Measurements from ENCODE around the gene ATF7. TPM values are rescaled to one million over a fixed set of nuclear protein-coding genes. Genes with fewer than 3 reads are reported as not detected.

ATF7 gene
- total and polyA plus RNA-seq, 9 of the 15 experiments (the other 6 are each of a cell fraction or from before 2014, with no cell fraction given) = 10.6 to 30.4 (median 20.7) TPM

DNA sequence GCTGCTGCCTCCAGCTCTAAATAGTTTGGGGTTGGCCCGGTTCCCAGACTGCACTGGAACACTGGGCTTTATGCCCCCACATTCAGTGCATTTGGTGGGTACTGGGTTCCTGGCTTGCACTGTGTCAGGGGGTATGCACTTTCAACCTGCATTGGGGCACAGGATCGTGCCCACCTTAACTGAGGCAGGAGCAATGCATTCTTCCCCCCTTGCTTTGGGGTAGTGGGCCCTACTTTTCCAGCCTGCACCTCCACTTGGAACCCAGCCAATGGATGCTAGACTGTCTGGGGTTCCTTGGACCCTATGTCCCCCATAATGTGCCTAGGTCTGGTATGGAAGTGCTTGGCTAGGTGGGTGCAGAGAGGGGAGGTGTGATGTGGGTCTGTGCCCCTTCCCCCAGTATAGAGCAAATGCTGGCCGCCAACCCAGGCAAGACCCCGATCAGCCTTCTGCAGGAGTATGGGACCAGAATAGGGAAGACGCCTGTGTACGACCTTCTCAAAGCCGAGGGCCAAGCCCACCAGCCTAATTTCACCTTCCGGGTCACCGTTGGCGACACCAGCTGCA lies 124.5 kb downstream of the ATF7 start (continued):
- TF ChIP-seq ZZZ3 (IDR thresholded peaks at IDR 0.05) = 0 out of 2 replicates have a peak, but pooled peaks have one; percentile 21
- TF ChIP-seq MECOM (CRISPR knock-in tag; IDR thresholded peaks at IDR 0.05) = 0 out of 2 replicates have a peak, but pooled peaks have one; percentile 46
- TF ChIP-seq, protein P1, sequence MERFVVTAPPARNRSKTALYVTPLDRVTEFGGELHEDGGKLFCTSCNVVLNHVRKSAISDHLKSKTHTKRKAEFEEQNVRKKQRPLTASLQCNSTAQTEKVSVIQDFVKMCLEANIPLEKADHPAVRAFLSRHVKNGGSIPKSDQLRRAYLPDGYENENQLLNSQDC (CRISPR knock-in tag; IDR thresholded peaks at IDR 0.05) = no peak
- TF ChIP-seq SMAD4 (CRISPR knock-in tag; conservative IDR thresholded peaks at IDR 0.05) = 0 out of 2 replicates have a peak, but pooled peaks have one; percentile 7
- TF ChIP-seq SMAD2 (IDR thresholded peaks at IDR 0.05; ENCODE audit: low read depth, low read length) = no peak
- TF ChIP-seq XRCC5 (IDR thresholded peaks at IDR 0.05; ENCODE audit: low read depth, low read length) = peak; percentile 2; the same call in 1 of the 2 replicates
- TF ChIP-seq, protein P2, sequence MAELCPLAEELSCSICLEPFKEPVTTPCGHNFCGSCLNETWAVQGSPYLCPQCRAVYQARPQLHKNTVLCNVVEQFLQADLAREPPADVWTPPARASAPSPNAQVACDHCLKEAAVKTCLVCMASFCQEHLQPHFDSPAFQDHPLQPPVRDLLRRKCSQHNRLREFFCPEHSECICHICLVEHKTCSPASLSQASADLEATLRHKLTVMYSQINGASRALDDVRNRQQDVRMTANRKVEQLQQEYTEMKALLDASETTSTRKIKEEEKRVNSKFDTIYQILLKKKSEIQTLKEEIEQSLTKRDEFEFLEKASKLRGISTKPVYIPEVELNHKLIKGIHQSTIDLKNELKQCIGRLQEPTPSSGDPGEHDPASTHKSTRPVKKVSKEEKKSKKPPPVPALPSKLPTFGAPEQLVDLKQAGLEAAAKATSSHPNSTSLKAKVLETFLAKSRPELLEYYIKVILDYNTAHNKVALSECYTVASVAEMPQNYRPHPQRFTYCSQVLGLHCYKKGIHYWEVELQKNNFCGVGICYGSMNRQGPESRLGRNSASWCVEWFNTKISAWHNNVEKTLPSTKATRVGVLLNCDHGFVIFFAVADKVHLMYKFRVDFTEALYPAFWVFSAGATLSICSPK (IDR thresholded peaks at IDR 0.05; ENCODE audit: borderline replicate concordance) = 0 out of 2 replicates have a peak, but pooled peaks have one; percentile 35
- TF ChIP-seq DPF2 (IDR thresholded peaks at IDR 0.05) = peak; percentile 41; the same call in 1 of the 2 replicates
- no peak for TF ChIP-seq CREM (IDR thresholded peaks at IDR 0.05; ENCODE audit: low read depth)
- TF ChIP-seq PHF21A (IDR thresholded peaks at IDR 0.05; ENCODE audit: borderline replicate concordance, low read depth) = no peak
- TF ChIP-seq ZBTB1 (CRISPR knock-in tag; IDR thresholded peaks at IDR 0.05; ENCODE audit: borderline replicate concordance, low read depth) = 0 out of 2 replicates have a peak, but pooled peaks have one; percentile 27
- TF ChIP-seq, protein P3, sequence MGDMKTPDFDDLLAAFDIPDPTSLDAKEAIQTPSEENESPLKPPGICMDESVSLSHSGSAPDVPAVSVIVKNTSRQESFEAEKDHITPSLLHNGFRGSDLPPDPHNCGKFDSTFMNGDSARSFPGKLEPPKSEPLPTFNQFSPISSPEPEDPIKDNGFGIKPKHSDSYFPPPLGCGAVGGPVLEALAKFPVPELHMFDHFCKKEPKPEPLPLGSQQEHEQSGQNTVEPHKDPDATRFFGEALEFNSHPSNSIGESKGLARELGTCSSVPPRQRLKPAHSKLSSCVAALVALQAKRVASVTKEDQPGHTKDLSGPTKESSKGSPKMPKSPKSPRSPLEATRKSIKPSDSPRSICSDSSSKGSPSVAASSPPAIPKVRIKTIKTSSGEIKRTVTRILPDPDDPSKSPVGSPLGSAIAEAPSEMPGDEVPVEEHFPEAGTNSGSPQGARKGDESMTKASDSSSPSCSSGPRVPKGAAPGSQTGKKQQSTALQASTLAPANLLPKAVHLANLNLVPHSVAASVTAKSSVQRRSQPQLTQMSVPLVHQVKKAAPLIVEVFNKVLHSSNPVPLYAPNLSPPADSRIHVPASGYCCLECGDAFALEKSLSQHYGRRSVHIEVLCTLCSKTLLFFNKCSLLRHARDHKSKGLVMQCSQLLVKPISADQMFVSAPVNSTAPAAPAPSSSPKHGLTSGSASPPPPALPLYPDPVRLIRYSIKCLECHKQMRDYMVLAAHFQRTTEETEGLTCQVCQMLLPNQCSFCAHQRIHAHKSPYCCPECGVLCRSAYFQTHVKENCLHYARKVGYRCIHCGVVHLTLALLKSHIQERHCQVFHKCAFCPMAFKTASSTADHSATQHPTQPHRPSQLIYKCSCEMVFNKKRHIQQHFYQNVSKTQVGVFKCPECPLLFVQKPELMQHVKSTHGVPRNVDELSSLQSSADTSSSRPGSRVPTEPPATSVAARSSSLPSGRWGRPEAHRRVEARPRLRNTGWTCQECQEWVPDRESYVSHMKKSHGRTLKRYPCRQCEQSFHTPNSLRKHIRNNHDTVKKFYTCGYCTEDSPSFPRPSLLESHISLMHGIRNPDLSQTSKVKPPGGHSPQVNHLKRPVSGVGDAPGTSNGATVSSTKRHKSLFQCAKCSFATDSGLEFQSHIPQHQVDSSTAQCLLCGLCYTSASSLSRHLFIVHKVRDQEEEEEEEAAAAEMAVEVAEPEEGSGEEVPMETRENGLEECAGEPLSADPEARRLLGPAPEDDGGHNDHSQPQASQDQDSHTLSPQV (IDR thresholded peaks at IDR 0.05) = peak; percentile 69; the same call in 1 of the 2 replicates
- TF ChIP-seq SMARCE1 (IDR thresholded peaks at IDR 0.05) = 0 out of 2 replicates have a peak, but pooled peaks have one; percentile 14
- peak; percentile 9; the same call in 1 of the 2 replicates for TF ChIP-seq ZNF263 (CRISPR knock-in tag; IDR thresholded peaks at IDR 0.05; ENCODE audit: borderline replicate concordance)
- no peak; a peak in 1 of 4 replicates for TF ChIP-seq SIN3A (IDR thresholded peaks at IDR 0.05; ENCODE audit: borderline replicate concordance in 2 of 2, control insufficient read depth in 1 of 2, low read depth in 2 of 2, low read length in 2 of 2)
- TF ChIP-seq NR4A1 (CRISPR knock-in tag; IDR thresholded peaks at IDR 0.05) = no peak
- peak; percentile 22; the same call in 1 of the 2 replicates for TF ChIP-seq NR4A1 (tag; IDR thresholded peaks at IDR 0.05)
- 0 out of 2 replicates have a peak, but pooled peaks have one; percentile 71 for TF ChIP-seq CAMTA2 (CRISPR knock-in tag; conservative IDR thresholded peaks at IDR 0.05)
- TF ChIP-seq ZKSCAN1 (IDR thresholded peaks at IDR 0.05; ENCODE audit: low read depth, low read length) = 0 out of 2 replicates have a peak, but pooled peaks have one; percentile 1
- TF ChIP-seq, protein P4, sequence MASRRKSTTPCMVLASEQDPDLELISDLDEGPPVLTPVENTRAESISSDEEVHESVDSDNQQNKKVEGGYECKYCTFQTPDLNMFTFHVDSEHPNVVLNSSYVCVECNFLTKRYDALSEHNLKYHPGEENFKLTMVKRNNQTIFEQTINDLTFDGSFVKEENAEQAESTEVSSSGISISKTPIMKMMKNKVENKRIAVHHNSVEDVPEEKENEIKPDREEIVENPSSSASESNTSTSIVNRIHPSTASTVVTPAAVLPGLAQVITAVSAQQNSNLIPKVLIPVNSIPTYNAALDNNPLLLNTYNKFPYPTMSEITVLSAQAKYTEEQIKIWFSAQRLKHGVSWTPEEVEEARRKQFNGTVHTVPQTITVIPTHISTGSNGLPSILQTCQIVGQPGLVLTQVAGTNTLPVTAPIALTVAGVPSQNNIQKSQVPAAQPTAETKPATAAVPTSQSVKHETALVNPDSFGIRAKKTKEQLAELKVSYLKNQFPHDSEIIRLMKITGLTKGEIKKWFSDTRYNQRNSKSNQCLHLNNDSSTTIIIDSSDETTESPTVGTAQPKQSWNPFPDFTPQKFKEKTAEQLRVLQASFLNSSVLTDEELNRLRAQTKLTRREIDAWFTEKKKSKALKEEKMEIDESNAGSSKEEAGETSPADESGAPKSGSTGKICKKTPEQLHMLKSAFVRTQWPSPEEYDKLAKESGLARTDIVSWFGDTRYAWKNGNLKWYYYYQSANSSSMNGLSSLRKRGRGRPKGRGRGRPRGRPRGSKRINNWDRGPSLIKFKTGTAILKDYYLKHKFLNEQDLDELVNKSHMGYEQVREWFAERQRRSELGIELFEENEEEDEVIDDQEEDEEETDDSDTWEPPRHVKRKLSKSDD (conservative IDR thresholded peaks at IDR 0.05; ENCODE audit: low read length) = 0 out of 2 replicates have a peak, but pooled peaks have one; percentile 53

Data from K562 (cell line).